Kidney (tissue), 14 donors: ENCODE data around the gene TEX101. TPM values are rescaled to one million over a fixed set of nuclear protein-coding genes. Genes with fewer than 3 reads are reported as not detected.

ENCODE experiments used
- DNase-seq, 5 donors: peaks; one replicate each; pipeline ENCODE4 v3.0.0-alpha.2; 2013 to 2020
- FAIRE-seq: peaks from 2 replicates; lab custom pipeline; 2012; peaks lifted over from hg19 to GRCh38; lab: Jason Lieb, UNC
- H3K27ac ChIP-seq, 2 donors: one replicate each; pipeline ENCODE4 v1.7.0; 2013; ENCODE audit warnings: low read depth in 2 of 2, low read length in 2 of 2, inconsistent platforms in 1 of 2
- H3K27me3 ChIP-seq: one replicate; pipeline ENCODE4 v1.7.1; 2013; ENCODE audit warnings: low read length, inconsistent platforms; ENCODE audit not compliant: control insufficient read depth, insufficient read depth
- H3K36me3 ChIP-seq, 3 donors: one replicate each; pipeline versions ENCODE4 v1.7.0 to v1.7.1; 2013; ENCODE audit warnings: low read length in 3 of 3, control low read depth in 1 of 3, inconsistent platforms in 1 of 3; ENCODE audit not compliant: insufficient read depth in 3 of 3, control insufficient read depth in 2 of 3
- H3K4me1 ChIP-seq, 3 donors: one replicate each; pipeline versions ENCODE4 v1.7.0 to v1.7.1; 2013; ENCODE audit warnings: low read length in 3 of 3, inconsistent platforms in 1 of 3, low read depth in 1 of 3; ENCODE audit not compliant: control insufficient read depth in 2 of 3, insufficient read depth in 2 of 3
- H3K4me3 ChIP-seq, 3 donors: one replicate each; pipeline versions ENCODE4 v1.7.0 to v1.8.1; 2013; ENCODE audit warnings: low read length in 3 of 3, control low read depth in 1 of 3, inconsistent platforms in 1 of 3
- H3K9ac ChIP-seq, 3 donors: one replicate each; pipeline versions ENCODE4 v1.7.0 to v1.7.1; 2013; ENCODE audit warnings: low read length in 3 of 3, control low read depth in 1 of 3, inconsistent platforms in 1 of 3
- H3K9me3 ChIP-seq, 3 donors: one replicate each; pipeline versions ENCODE4 v1.7.0 to v1.7.1; 2013; ENCODE audit warnings: low read length in 3 of 3, control low read depth in 1 of 3, inconsistent platforms in 1 of 3; ENCODE audit not compliant: control insufficient read depth in 2 of 3, insufficient read depth in 1 of 3
- CTCF ChIP-seq: IDR thresholded peaks from 3 replicates; pipeline ENCODE4 v1.5.1; 2012; ENCODE audit warnings: mild to moderate bottlenecking, moderate library complexity, borderline replicate concordance; ENCODE audit not compliant: insufficient read depth; ENCODE audit errors: extremely low read depth
- intact Hi-C: fragments of 100-400 bp; cut with DNase I; formaldehyde crosslinking; loops from one replicate; pipeline ENCODE4 v1.11.1; 2022
- polyA plus RNA-seq: library from polyadenylated mRNA; stranded (reverse); fragments of 350-450 nt; fragmentation: Illumina TruSeq; extraction: RNeasy Lipid Tissue Mini Kit (QIAGEN cat#74804); gene quantifications from one replicate; pipeline ENCODE4 v1.2.3, GENCODE V29; 2014; ENCODE audit warnings: low read depth, low replicate concordance; ENCODE audit not compliant: insufficient read depth
- total RNA-seq: library from RNA; stranded (reverse); fragmentation: NEBNext Ultra II Directional; extraction: Animal tissue kit (Norgen Biotek cat#: 25700); gene quantifications from one replicate; pipeline ENCODE4 v1.2.1, GENCODE V29; 2021
- donor health status: control.
- donor health status: control.
- donor health status: control.
- donor health status: control.
- donor health status: control.
- donor health status: DM: yes; HTN: yes; CAD: no.
- donor health status: Normal renal cell carcinoma (clear cell type).

Gene TEX101
- total and polyA plus RNA-seq, 2 donors from 2014 or later, result not detected

GRCh38 chr19:43463381-43464133 lies 48.9 kb downstream of the TEX101 start:
- FAIRE-seq, result no peak
- Histone ChIP-seq H3K4me3 (peak overlapping the region; percentile 70 to 81 (median 74)), H3K27me3 (peaks cover 2% of the 10 kb centered on the region), H3K36me3 (no peaks in the 10 kb centered on the region), H3K4me1 (peaks cover 0 to 10% (median 0%) of the 10 kb centered on the region in 3 donors), H3K9me3 (no peaks in the 10 kb centered on the region), H3K27ac (peak overlapping the region; percentile 72 to 85), H3K9ac (peak overlapping the region; percentile 22 to 50 (median 40))
- no peak for TF ChIP-seq CTCF
- intact Hi-C loops, result no loop called here
- DNase-seq, result peak; percentile 96 to 100 (median 98)

- peaks cover 0 to 10% (median 0%) of the 10 kb centered on the region in 3 donors for H3K4me1 ChIP-seq
- H3K9ac ChIP-seq, result peak overlapping the region in 2 of 3 donors; percentile 40 to 50
- H3K27me3 ChIP-seq, result peaks cover 2% of the 10 kb centered on the region
- TF ChIP-seq CTCF, result no peak
- H3K9me3 ChIP-seq, result no peaks in the 10 kb centered on the region
- H3K4me3 ChIP-seq, result peak overlapping the region; percentile 70 to 81 (median 74)
- FAIRE-seq (no peak), DNase-seq (peak in 4 of 5 donors; percentile 74 to 94 (median 88))
- intact Hi-C loops, result no loop called here
- H3K36me3 ChIP-seq, result no peaks in the 10 kb centered on the region
- H3K27ac ChIP-seq, result peak overlapping the region; percentile 63 to 85
These were observed 49.6 kb downstream of the TEX101 start for GRCh38 chr19:43464134-43464775.

GRCh38 chr19:43465468-43466120 lies 50.9 kb downstream of the TEX101 start, which contains the start of gene LYPD3:
Gene LYPD3, minus strand, starts transcription at chr19:43465608. Its CDS starts 37 bp downstream, at chr19:43465571.
- TF ChIP-seq CTCF, result no peak
- intact Hi-C loops, result no loop called here
- no peak for FAIRE-seq
- Histone ChIP-seq H3K9ac (no peak within 1 kb of the TSS), H3K27me3 (peaks cover 2% of the 10 kb centered on the region), H3K36me3 (no peaks in the 10 kb centered on the region), H3K27ac (peak within 1 kb of the TSS in 1 of 2 donors; percentile 85), H3K4me1 (peaks cover 0 to 10% (median 0%) of the 10 kb centered on the region in 3 donors), H3K4me3 (peak within 1 kb of the TSS in 2 of 3 donors; percentile 39 to 81), H3K9me3 (no peaks in the 10 kb centered on the region)
- DNase-seq, result peak in 3 of 5 donors; percentile 27 to 85 (median 61)
